ENCODE data around the gene TCF7. TPM values are rescaled to one million over a fixed set of nuclear protein-coding genes. Genes with fewer than 3 reads are reported as not detected.

TCF7 gene
- total RNA-seq, 1 experiment from 2014 or later, result 18.2 TPM

- H3K27ac ChIP-seq (ENCODE audit: insufficient read length, low read depth, low read length), result no peak overlapping the region
- no peak overlapping the region for H2BK15ac ChIP-seq (ENCODE audit: low read depth, low read length)
- no peak overlapping the region for H3K9ac ChIP-seq (ENCODE audit: extremely low read depth, insufficient read length, low read length)
- no peak overlapping the region for H3K4ac ChIP-seq (ENCODE audit: low read depth, low read length)
- H3K14ac ChIP-seq (ENCODE audit: insufficient read depth, low read length), result no peak overlapping the region
- no peaks in the 10 kb centered on the region for H3K4me1 Mint-ChIP-seq
- H4K20me1 ChIP-seq (ENCODE audit: control insufficient read depth, insufficient read depth, insufficient read length), result peaks cover 3% of the 10 kb centered on the region
- no peak overlapping the region for H2BK120ac ChIP-seq (ENCODE audit: low read depth, low read length, poor library complexity, severe bottlenecking)
- H3T11ph ChIP-seq (ENCODE audit: low read length), result no peak overlapping the region
- no peaks in the 10 kb centered on the region for H3K79me2 ChIP-seq (ENCODE audit: insufficient read depth, low read length)
- H3K18ac ChIP-seq (ENCODE audit: insufficient read length, low read depth, low read length), result no peak overlapping the region
- H3K4me2 ChIP-seq (ENCODE audit: insufficient read depth, insufficient read length, low read length), result no peak overlapping the region
- no peak overlapping the region for H4K5ac ChIP-seq (ENCODE audit: insufficient read length, low read depth, low read length)
- H4K91ac ChIP-seq (ENCODE audit: insufficient read length, low read depth, low read length), result no peak overlapping the region
- H2BK12ac ChIP-seq (ENCODE audit: insufficient read length, low read depth, low read length), result no peak overlapping the region
- H3K27me3 ChIP-seq (ENCODE audit: insufficient read depth, low read length), result no peaks in the 10 kb centered on the region
- no peak overlapping the region for H2AFZ ChIP-seq (ENCODE audit: low read length)
- H3K27me3 Mint-ChIP-seq (ENCODE audit: low read depth), result peaks cover 2% of the 10 kb centered on the region; the same call in 1 of the 2 replicates
- no peak for DNase-seq
- no peak overlapping the region for H3K27ac Mint-ChIP-seq
- no peaks in the 10 kb centered on the region for H3K9me3 ChIP-seq (ENCODE audit: control insufficient read depth, low read depth, low read length)
- H3K4me1 ChIP-seq (ENCODE audit: insufficient read depth, low read length), result no peaks in the 10 kb centered on the region
- no peak overlapping the region for H3K4me3 Mint-ChIP-seq
- peaks cover 0 to 10% (median 7%) of the 10 kb centered on the region in 3 experiments; a peak in 4 of 7 replicates for H3K36me3 Mint-ChIP-seq (ENCODE audit: insufficient read depth in 1 of 3, low read depth in 3 of 3)
- H3K23me2 ChIP-seq (ENCODE audit: insufficient read length, low read depth, low read length, poor library complexity, severe bottlenecking), result no peaks in the 10 kb centered on the region
- H3K23ac ChIP-seq (ENCODE audit: insufficient read length, low read depth, low read length), result no peak overlapping the region
- H3K56ac ChIP-seq (ENCODE audit: insufficient read length, low read depth, low read length), result no peak overlapping the region
- no peak overlapping the region for H4K8ac ChIP-seq (replicated peaks; ENCODE audit: insufficient read length, low read depth, low read length)
- H2AK5ac ChIP-seq (ENCODE audit: insufficient read length, low read length), result no peak overlapping the region
- H3K79me1 ChIP-seq (ENCODE audit: insufficient read depth, low read depth, low read length, poor library complexity, severe bottlenecking), result no peaks in the 10 kb centered on the region
- no peak overlapping the region for H2BK5ac ChIP-seq (ENCODE audit: insufficient read length, low read length)
- no peaks in the 10 kb centered on the region for H3K9me3 Mint-ChIP-seq
- no peak for TF ChIP-seq CTCF (conservative IDR thresholded peaks at IDR 0.05)
- H2BK20ac ChIP-seq (ENCODE audit: low read depth, low read length, poor library complexity, severe bottlenecking), result no peak overlapping the region
- no CpG with 5 or more reads among the region's 8 CpGs for WGBS (ENCODE audit: extremely low coverage, insufficient read length, low lambda C conversion rate)
Measured at GRCh38 chr5:134124289-134125038, 10.0 kb downstream of the TCF7 start.

All from H9 (cell line).